HUES6 (cell line): Measurements from ENCODE around the gene DYDC1.
A peak's percentile ranks its signal among the peaks of the same experiment; 100 is the strongest.
"Not testable (repeated sequence)": the region's sequence is repeated elsewhere in the genome, so short reads cannot be mapped to it uniquely, and the experiment has no call there.

ENCODE experiments used
- H3K27ac ChIP-seq: 2 replicates; pipeline ENCODE4 v1.7.0; 2013; ENCODE audit warnings: low read depth, mild to moderate bottlenecking, low read length, inconsistent platforms
- H3K27me3 ChIP-seq: 2 replicates; pipeline ENCODE4 v1.6.1; 2013; ENCODE audit warnings: low read length; ENCODE audit not compliant: control insufficient read depth, insufficient read depth
- H3K36me3 ChIP-seq: 2 replicates; pipeline ENCODE4 v1.6.1; 2013; ENCODE audit warnings: low read length; ENCODE audit not compliant: control insufficient read depth, insufficient read depth
- H3K4me1 ChIP-seq: 2 replicates; pipeline ENCODE4 v1.6.1; 2013; ENCODE audit warnings: low read length; ENCODE audit not compliant: control insufficient read depth, insufficient read depth
- H3K4me3 ChIP-seq: 2 replicates; pipeline ENCODE4 v1.5.1; 2013; ENCODE audit warnings: low read depth, low read length
- H3K9ac ChIP-seq: one replicate; pipeline ENCODE4 v1.6.1; 2013; ENCODE audit warnings: mild to moderate bottlenecking, low read length
- H3K9me3 ChIP-seq: 2 replicates; pipeline ENCODE4 v1.6.1; 2013; ENCODE audit warnings: low read depth, low read length; ENCODE audit not compliant: control insufficient read depth, insufficient read depth

DYDC1 gene

GRCh38 chr10:80319318-80319717 lies 37.2 kb downstream of the DYDC1 start:
- H3K9ac ChIP-seq = no peak overlapping the region
- H3K27me3 ChIP-seq = no peaks in the 10 kb centered on the region
- no peaks in the 10 kb centered on the region for H3K4me1 ChIP-seq
- no peaks in the 10 kb centered on the region for H3K9me3 ChIP-seq
- no peak overlapping the region for H3K4me3 ChIP-seq
- no peaks in the 10 kb centered on the region for H3K36me3 ChIP-seq
- H3K27ac ChIP-seq = no peak overlapping the region

DNA sequence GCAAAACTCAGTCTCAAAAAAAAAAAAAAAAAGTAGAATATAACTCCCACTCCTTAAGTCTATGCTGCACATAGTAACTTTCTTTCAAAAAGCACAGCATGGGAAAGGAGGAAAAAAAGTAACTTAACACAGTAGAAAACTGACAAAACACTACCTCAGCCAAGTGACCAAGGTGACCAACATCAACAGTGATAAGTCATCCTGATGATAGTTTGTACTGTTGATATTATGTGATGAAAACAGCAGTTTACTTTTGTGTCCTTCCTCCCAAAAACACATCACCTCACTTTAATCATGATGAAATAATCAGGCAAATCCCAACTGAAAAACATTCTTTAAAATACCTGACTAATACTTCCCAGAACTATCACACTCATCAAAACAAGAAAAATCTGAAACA lies 37.8 kb downstream of the DYDC1 start:
- Histone ChIP-seq H3K27ac (no peak overlapping the region), H3K9ac (no peak overlapping the region), H3K4me3 (no peak overlapping the region), H3K9me3 (no peaks in the 10 kb centered on the region), H3K36me3 (no peaks in the 10 kb centered on the region), H3K27me3 (no peaks in the 10 kb centered on the region), H3K4me1 (no peaks in the 10 kb centered on the region)

DNA sequence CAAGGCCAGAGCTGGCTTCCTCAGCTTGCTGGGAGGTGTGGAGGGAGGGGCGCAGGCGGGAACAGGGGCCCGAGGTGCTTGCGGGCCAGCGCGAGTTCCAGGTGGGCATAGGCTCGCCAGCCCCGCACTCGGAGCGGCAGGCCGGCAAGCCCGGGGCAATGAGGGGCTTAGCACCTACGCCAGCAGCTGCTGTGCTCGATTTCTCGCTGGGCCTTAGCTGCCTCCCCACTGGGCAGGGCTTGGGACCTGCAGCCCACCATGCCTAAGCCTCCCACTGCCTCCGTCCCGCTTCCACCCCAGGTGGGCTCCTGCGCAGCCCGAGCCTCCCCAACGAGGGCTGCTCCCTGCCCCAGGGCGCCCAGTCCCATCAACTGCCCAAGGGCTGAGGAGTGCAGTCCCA lies 41.2 kb downstream of the DYDC1 start:
- Histone ChIP-seq H3K9ac (no peak overlapping the region), H3K27me3 (no peaks in the 10 kb centered on the region), H3K4me3 (no peak overlapping the region), H3K4me1 (no peaks in the 10 kb centered on the region), H3K36me3 (no peaks in the 10 kb centered on the region), H3K9me3 (no peaks in the 10 kb centered on the region), H3K27ac (no peak overlapping the region)

GRCh38 chr10:80313523-80313922 lies 43.0 kb downstream of the DYDC1 start:
- H3K27me3 ChIP-seq = no peaks in the 10 kb centered on the region
- no peaks in the 10 kb centered on the region for H3K9me3 ChIP-seq
- H3K9ac ChIP-seq = no peak overlapping the region
- no peak overlapping the region for H3K4me3 ChIP-seq
- H3K27ac ChIP-seq = no peak overlapping the region
- no peaks in the 10 kb centered on the region for H3K4me1 ChIP-seq
- H3K36me3 ChIP-seq = no peaks in the 10 kb centered on the region

DNA sequence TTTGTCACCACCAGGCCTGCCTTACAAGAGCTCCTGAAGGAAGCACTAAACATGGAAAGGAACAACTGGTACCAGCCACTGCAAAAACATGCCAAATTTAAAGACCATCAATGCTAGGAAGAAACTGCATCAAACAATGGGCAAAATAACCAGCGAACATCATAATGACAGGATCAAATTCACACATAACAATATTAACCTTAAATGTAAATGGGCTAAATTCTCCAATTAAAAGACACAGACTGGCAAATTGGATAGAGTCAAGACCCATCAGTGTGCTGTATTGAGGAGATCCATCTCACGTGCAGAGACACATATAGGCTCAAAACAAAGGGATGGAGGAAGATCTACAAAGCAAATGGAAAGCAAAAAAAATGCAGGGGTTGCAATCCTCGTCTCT lies 50.6 kb downstream of the DYDC1 start:
- not testable (repeated sequence) for H3K9ac ChIP-seq, H3K9me3 ChIP-seq, H3K27me3 ChIP-seq, H3K4me1 ChIP-seq, H3K36me3 ChIP-seq, H3K27ac ChIP-seq, H3K4me3 ChIP-seq

GRCh38 chr10:80296942-80297341 lies 59.6 kb downstream of the DYDC1 start:
- no peaks in the 10 kb centered on the region for H3K36me3 ChIP-seq
- peaks cover 6% of the 10 kb centered on the region; the same call in 1 of the 2 replicates for H3K9me3 ChIP-seq
- no peak overlapping the region for H3K4me3 ChIP-seq
- H3K27me3 ChIP-seq = no peaks in the 10 kb centered on the region
- H3K27ac ChIP-seq = no peak overlapping the region
- H3K9ac ChIP-seq = no peak overlapping the region
- H3K4me1 ChIP-seq = no peaks in the 10 kb centered on the region

DNA sequence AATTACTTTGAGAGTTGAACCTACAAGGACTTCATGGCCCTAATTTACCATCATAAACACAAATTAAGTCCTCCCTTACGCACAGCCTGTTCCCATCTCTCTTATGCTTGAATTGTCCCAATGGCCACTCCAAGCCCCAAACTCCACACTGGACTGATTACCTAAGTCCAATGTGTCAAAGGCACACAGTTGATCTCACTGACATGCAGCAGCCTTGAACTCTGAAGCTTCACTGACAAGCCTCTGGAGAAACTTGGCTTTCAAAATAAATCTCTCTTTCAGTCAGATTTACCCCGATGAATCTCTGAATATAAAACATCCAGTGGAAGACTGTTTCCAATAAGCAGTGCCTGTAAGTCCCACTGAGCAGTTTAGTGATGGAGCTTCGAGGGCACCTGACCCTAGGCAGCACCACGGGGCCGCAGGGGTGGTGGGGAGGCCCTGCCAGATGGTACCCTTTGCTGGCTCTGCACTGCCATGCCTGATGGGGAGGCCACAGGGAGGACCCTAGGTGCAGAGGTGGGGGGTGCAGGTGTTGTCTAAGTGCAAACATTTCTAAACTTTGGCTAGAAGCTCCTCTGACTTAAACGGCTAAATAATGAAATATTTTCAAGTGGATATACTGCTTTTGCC lies 63.8 kb downstream of the DYDC1 start:
- Histone ChIP-seq H3K27ac (no peak overlapping the region), H3K9ac (no peak overlapping the region), H3K27me3 (peaks cover 3% of the 10 kb centered on the region; the same call in 1 of the 2 replicates), H3K9me3 (peaks cover 6% of the 10 kb centered on the region; the same call in 1 of the 2 replicates), H3K36me3 (no peaks in the 10 kb centered on the region), H3K4me3 (no peak overlapping the region), H3K4me1 (peaks cover 5% of the 10 kb centered on the region; the same call in 1 of the 2 replicates)

DNA sequence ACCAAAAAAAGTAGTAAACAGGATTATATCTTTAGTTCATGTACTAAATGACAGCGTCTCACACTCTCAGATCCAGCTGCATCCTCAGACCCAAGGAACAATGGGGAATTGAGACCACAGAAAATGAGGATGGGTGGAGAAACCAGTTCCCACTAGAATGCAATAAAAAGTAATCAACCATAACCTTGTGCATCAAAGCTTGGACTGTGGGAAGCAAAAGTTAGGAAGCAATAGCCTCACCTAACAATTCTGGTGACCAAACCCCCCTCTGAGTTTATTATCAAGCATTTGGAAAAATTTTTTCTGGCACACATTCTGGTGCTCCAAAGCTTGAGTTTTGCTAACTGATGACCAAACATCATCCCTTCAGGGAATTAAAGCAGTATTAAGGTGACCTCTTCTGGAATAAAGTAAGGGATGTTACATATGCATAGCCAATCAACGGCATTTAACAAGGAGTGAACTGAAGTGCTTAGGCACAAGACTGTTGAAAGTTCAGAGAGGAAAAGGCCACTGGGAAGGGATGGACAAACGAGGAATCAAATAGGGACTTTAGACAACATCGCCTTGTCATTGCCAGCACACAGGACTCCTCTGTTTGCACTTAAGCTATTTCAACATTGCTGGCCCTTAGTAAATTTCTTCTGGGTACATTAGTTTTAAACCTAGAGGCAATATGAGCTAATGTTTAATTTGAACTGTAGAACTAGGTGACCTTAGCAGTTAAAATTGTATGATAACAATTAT lies 65.9 kb downstream of the DYDC1 start:
- Histone ChIP-seq H3K4me3 (no peak overlapping the region), H3K9ac (no peak overlapping the region), H3K27ac (no peak overlapping the region), H3K9me3 (no peaks in the 10 kb centered on the region), H3K27me3 (peaks cover 3% of the 10 kb centered on the region; the same call in 1 of the 2 replicates), H3K4me1 (peaks cover 5% of the 10 kb centered on the region; the same call in 1 of the 2 replicates), H3K36me3 (no peaks in the 10 kb centered on the region)

DNA sequence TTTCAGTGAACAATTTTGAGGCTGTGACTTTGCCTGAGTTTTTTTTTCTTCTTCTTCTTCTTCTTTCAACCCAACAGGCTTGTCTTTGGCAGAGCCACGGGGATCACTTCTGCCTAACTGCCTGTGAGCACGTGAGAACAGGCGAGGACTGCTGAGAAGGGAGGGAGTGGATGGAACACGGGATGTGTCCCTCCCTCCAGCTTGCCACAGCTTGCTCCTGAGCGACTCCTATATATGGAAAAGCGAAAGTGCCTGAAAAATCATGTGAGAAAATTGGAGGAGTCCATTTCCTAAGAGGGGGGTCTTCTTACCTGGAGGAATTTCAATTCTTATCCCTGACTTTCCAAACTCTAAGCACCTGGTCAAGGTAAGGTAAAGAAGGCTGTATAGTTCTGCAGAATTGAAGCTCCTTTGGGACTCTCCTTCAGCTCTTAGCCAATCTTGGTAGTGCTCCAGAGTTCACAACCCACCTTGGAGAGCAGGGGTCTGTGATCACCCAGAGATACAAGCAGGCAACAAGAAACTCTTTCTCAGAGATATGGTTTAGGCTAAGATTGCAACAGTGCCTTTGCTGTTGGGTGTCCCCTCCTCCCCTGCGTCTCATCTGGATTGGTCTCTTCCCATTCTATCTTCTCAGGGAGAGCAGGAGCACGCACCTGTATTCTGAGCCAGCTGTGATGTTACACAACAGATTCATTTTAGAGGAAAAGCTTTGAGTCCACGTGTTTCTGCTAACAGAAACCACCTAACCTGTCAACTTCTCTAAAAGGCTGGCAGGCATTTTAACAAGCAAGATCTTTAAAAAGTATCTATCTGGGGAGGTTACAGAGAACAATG lies 66.9 kb downstream of the DYDC1 start, which contains the start of gene MAT1A:
MAT1A (minus strand) TSS at position 208 of the 837 bp plus-strand sequence. CDS start 235 bp downstream, outside the sequence.
- Histone ChIP-seq H3K27me3 (peaks cover 3% of the 10 kb centered on the region; the same call in 1 of the 2 replicates), H3K27ac (no peak within 1 kb of the TSS), H3K9ac (peak within 1 kb of the TSS; percentile 46), H3K9me3 (no peaks in the 10 kb centered on the region), H3K36me3 (no peaks in the 10 kb centered on the region), H3K4me1 (peaks cover 5% of the 10 kb centered on the region; the same call in 1 of the 2 replicates), H3K4me3 (no peak within 1 kb of the TSS)

DNA sequence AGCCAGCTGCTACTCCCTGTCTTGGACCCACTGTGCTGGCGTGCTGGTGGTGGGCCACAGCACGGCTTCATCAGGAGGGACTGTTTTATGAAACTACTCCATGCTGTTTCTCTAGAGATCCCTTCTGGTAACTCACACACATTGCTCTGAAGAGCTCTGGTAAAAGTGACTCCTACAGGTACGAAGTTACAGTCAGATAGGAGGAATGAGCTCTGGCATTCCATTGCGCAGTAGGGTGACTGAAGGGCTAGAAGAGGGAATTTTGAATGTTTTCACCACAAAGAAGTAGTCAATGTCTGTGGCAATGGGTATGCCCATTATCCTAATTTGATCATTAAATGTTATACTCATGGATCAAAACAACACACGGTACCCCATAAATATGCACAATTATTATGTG lies 67.7 kb downstream of the DYDC1 start:
- peaks cover 3% of the 10 kb centered on the region; the same call in 1 of the 2 replicates for H3K27me3 ChIP-seq
- H3K9me3 ChIP-seq = no peaks in the 10 kb centered on the region
- no peak overlapping the region for H3K9ac ChIP-seq
- H3K4me1 ChIP-seq = peaks cover 5% of the 10 kb centered on the region; the same call in 1 of the 2 replicates
- no peak overlapping the region for H3K4me3 ChIP-seq
- H3K36me3 ChIP-seq = no peaks in the 10 kb centered on the region
- no peak overlapping the region for H3K27ac ChIP-seq
